GM23248 (cell line): ENCODE measurements around the gene LRRC36.

Experiments
- EZH2 ChIP-seq: fragments of 200-600 bp; sonication (generic); IDR thresholded peaks from 2 replicates; pipeline ENCODE4 v1.6.1; 2018; ENCODE audit warnings: antibody characterized with exemption, mild to moderate bottlenecking; ENCODE audit not compliant: insufficient read depth, poor library complexity, severe bottlenecking
- EZH2phosphoT487 ChIP-seq: fragments of 200-600 bp; sonication (generic); IDR thresholded peaks from 2 replicates; pipeline ENCODE4 v1.6.1; 2018; ENCODE audit warnings: antibody characterized with exemption, moderate library complexity, mild to moderate bottlenecking, low read depth; ENCODE audit not compliant: insufficient read depth

GRCh38 chr16:67404740-67405226, 78.2 kb downstream of the LRRC36 start:
- no peak for TF ChIP-seq EZH2
- no peak for TF ChIP-seq EZH2phosphoT487
